ENCODE measurements around the gene ERP29. TPM values are rescaled to one million over a fixed set of nuclear protein-coding genes. Genes with fewer than 3 reads are reported as not detected.

ERP29 gene
- polyA plus RNA-seq, 3 donors: 158 to 207 (median 170) TPM

DNA sequence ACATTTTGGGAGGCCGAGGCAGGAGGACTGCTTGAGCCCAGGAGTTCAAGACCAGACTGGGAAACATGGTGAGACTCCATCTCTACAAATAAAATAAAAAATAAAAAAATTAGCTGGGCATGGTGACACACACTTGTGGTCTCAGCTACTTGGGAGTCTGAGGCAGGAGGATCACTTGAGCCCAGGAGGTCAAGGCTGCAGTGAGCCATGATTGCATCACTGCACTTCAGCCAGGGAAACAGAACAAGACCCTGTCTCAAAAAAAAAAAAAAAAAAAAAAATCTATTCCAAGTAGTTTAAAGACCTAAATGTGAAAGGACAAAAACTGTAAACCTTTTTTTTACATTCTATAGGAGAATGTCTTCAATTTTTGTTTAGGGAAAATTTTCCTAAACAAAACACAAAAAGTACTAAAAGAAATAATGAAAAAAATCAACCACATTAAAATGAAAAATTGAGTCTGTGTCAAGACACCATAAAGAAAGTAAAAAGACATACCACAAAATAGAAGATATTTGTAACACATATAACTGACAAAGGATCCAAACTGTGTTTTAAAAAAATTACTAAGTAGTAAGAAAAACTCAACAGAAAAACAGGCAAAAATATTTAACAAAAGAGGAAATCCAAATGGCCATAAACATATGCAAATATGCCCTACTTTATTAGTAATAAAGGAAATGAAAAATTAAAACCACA lies 17.3 kb upstream of the ERP29 start:
- H3K36me3 ChIP-seq (replicated peaks in 1 of 2; ENCODE audit: control insufficient read depth in 1 of 2, insufficient read depth in 2 of 2, low read length in 2 of 2): no peaks in the 10 kb centered on the region
- Mint-ChIP-seq H3K27me3 (ENCODE audit: low read depth in 3 of 3) (peaks cover 0 to 4% (median 3%) of the 10 kb centered on the region in 3 donors), H3K27ac (no peak overlapping the region), H3K9me3 (no peaks in the 10 kb centered on the region), H3K4me3 (no peak overlapping the region), H3K36me3 (peaks cover 6 to 7% of the 10 kb centered on the region in 2 donors), H3K4me1 (peaks cover 45% of the 10 kb centered on the region)
- H3K27ac ChIP-seq (ENCODE audit: low read depth in 1 of 2, low read length in 2 of 2): no peak overlapping the region
- no peak for DNase-seq
- H3K4me3 ChIP-seq (replicated peaks in 1 of 3; ENCODE audit: low read depth in 2 of 3, low read length in 3 of 3): no peak overlapping the region
- no CpG with 5 or more reads among the region's 1 CpG for WGBS (ENCODE audit: insufficient coverage)
- H3K79me2 ChIP-seq (ENCODE audit: insufficient read depth, low read length): no peaks in the 10 kb centered on the region
- H3K9ac ChIP-seq (ENCODE audit: insufficient read depth, low read length, poor library complexity, severe bottlenecking): no peak overlapping the region
- intact Hi-C loops (cut with micrococcal nuclease): no loop called here
- no peak overlapping the region for H3K4me2 ChIP-seq (replicated peaks; ENCODE audit: extremely low read depth, low read length, poor library complexity, severe bottlenecking)
- no peaks in the 10 kb centered on the region for H3K9me3 ChIP-seq (replicated peaks in 1 of 2; ENCODE audit: control insufficient read depth in 1 of 2, insufficient read depth in 1 of 2, low read length in 2 of 2)
- H2AFZ ChIP-seq (ENCODE audit: insufficient read depth, low read depth, low read length, poor library complexity, severe bottlenecking): no peak overlapping the region
- no peaks in the 10 kb centered on the region for H3K27me3 ChIP-seq (ENCODE audit: control insufficient read depth in 2 of 2, insufficient read depth in 2 of 2, low read length in 2 of 2)
- TF ChIP-seq, protein P1, sequence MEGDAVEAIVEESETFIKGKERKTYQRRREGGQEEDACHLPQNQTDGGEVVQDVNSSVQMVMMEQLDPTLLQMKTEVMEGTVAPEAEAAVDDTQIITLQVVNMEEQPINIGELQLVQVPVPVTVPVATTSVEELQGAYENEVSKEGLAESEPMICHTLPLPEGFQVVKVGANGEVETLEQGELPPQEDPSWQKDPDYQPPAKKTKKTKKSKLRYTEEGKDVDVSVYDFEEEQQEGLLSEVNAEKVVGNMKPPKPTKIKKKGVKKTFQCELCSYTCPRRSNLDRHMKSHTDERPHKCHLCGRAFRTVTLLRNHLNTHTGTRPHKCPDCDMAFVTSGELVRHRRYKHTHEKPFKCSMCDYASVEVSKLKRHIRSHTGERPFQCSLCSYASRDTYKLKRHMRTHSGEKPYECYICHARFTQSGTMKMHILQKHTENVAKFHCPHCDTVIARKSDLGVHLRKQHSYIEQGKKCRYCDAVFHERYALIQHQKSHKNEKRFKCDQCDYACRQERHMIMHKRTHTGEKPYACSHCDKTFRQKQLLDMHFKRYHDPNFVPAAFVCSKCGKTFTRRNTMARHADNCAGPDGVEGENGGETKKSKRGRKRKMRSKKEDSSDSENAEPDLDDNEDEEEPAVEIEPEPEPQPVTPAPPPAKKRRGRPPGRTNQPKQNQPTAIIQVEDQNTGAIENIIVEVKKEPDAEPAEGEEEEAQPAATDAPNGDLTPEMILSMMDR (IDR thresholded peaks at IDR 0.05): no peak
- H3K4me1 ChIP-seq (ENCODE audit: control insufficient read depth in 1 of 2, insufficient read depth in 2 of 2, low read length in 2 of 2): peaks cover 23 to 30% of the 10 kb centered on the region in 2 donors
- no peaks in the 10 kb centered on the region for H4K20me1 ChIP-seq (ENCODE audit: insufficient read depth, low read length)

DNA sequence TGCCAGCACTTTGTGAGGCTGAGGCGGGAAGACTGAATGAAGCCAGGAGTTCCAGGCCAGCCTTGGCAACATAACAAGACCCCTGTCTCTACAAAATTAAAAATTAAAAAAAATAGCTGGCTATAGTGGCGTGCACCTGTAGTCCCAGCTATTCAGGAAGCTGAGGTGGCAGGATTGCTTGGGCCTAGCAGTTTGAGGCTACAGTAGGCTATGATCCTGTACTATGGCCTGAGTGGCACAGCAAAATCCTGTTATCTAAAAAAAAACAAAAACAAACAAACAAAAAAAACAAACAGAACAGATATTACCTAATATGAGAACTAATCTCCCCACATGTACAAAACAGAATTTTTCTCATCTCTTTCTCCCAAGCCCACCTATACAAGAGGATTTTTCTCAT lies 15.9 kb upstream of the ERP29 start:
- H4K20me1 ChIP-seq (ENCODE audit: insufficient read depth, low read length): no peaks in the 10 kb centered on the region
- no peak overlapping the region for H3K9ac ChIP-seq (ENCODE audit: insufficient read depth, low read length, poor library complexity, severe bottlenecking)
- peaks cover 37 to 44% of the 10 kb centered on the region in 2 donors for H3K4me1 ChIP-seq (ENCODE audit: control insufficient read depth in 1 of 2, insufficient read depth in 2 of 2, low read length in 2 of 2)
- no peak overlapping the region for H3K27ac Mint-ChIP-seq
- no peak for DNase-seq
- intact Hi-C loops (cut with micrococcal nuclease): no loop called here
- no peak overlapping the region for H2AFZ ChIP-seq (ENCODE audit: insufficient read depth, low read depth, low read length, poor library complexity, severe bottlenecking)
- WGBS (ENCODE audit: insufficient coverage): no CpG with 5 or more reads among the region's 2 CpGs
- peaks cover 58% of the 10 kb centered on the region for H3K4me1 Mint-ChIP-seq
- H3K4me3 Mint-ChIP-seq: no peak overlapping the region
- H3K27me3 Mint-ChIP-seq (ENCODE audit: low read depth in 3 of 3): peaks cover 0 to 4% (median 3%) of the 10 kb centered on the region in 3 donors
- no peaks in the 10 kb centered on the region for H3K27me3 ChIP-seq (ENCODE audit: control insufficient read depth in 2 of 2, insufficient read depth in 2 of 2, low read length in 2 of 2)
- no peaks in the 10 kb centered on the region for H3K79me2 ChIP-seq (ENCODE audit: insufficient read depth, low read length)
- no peak overlapping the region for H3K27ac ChIP-seq (ENCODE audit: low read depth in 1 of 2, low read length in 2 of 2)
- no peaks in the 10 kb centered on the region for H3K36me3 ChIP-seq (replicated peaks in 1 of 2; ENCODE audit: control insufficient read depth in 1 of 2, insufficient read depth in 2 of 2, low read length in 2 of 2)
- H3K36me3 Mint-ChIP-seq: peaks cover 6 to 7% of the 10 kb centered on the region in 2 donors
- H3K4me2 ChIP-seq (replicated peaks; ENCODE audit: extremely low read depth, low read length, poor library complexity, severe bottlenecking): no peak overlapping the region
- no peaks in the 10 kb centered on the region for H3K9me3 ChIP-seq (replicated peaks in 1 of 2; ENCODE audit: control insufficient read depth in 1 of 2, insufficient read depth in 1 of 2, low read length in 2 of 2)
- TF ChIP-seq, protein P1 (IDR thresholded peaks at IDR 0.05): no peak
- H3K4me3 ChIP-seq (replicated peaks in 1 of 3; ENCODE audit: low read depth in 2 of 3, low read length in 3 of 3): no peak overlapping the region
- no peaks in the 10 kb centered on the region for H3K9me3 Mint-ChIP-seq

Measured in CD14-positive monocyte (primary cell).